GM18858 (cell line): ENCODE data around the gene PPARG.
"Not testable (repeated sequence)": the region's sequence is repeated elsewhere in the genome, so short reads cannot be mapped to it uniquely, and the experiment has no call there.

Experiments
- ATAC-seq: cut with Tn5 transposase; IDR thresholded peaks from one replicate; pipeline ENCODE4 v1.9.1; 2021; ENCODE audit not compliant: unreplicated experiment

Gene PPARG

GRCh38 chr3:12478326-12478725 is 189.5 kb downstream of the PPARG start:
- no peak for ATAC-seq

- not testable (repeated sequence) for ATAC-seq
These were observed 190.3 kb downstream of the PPARG start for GRCh38 chr3:12479198-12479597.

GRCh38 chr3:12479919-12480427 is 191.1 kb downstream of the PPARG start:
- no peak for ATAC-seq

GRCh38 chr3:12483410-12483809 is 194.5 kb downstream of the PPARG start:
- no peak for ATAC-seq

GRCh38 chr3:12483872-12484197 is 195.0 kb downstream of the PPARG start:
- no peak for ATAC-seq
